SH-SY5Y (cell line): ENCODE measurements around the gene RXRA.

Experiments used
- GATA2 ChIP-seq: IDR thresholded peaks from 2 replicates; pipeline ENCODE4 v1.6.1; 2011; ENCODE audit warnings: mild to moderate bottlenecking, low read depth, low read length
- GATA3 ChIP-seq: IDR thresholded peaks from 2 replicates; pipeline ENCODE4 v1.6.1; 2011; ENCODE audit warnings: low read depth, mild to moderate bottlenecking, low read length, moderate library complexity

Gene RXRA

DNA sequence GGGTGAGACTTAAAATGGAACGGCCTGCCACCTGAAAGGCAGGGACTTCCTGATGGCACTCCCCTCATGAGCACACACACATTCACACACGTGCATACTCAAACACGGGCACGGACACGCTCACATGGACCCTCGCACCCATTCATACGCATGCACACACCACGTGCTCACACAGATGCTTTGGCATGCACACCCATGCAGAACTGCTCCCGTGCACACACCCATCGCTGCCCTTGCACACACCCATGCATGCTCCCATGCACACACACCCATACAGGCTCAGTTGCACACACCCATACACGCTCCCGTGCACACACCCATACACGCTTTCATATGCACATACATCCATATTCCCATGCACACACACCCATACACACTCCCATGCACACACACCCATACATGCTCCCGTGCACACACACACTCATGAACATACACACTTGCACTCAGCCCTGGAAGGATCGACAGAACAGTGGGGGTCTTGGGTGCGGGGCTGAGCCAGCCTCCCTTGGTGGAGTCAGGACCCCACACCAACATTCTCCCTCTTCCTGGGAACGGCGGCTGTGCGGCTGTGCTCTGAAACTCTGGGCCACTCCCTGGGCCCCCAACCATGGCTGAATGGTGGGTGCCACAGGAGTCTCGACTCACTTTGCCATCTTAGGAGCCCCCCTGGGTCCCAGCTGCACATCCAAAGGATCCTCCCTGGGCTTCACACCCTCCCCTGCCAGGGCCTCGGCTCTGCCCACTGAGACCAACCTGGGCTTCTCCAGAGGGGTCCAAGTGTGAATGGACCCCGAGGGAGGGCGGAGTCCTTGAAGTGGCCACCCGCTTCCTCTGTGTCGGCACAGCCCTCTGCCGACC lies 115.2 kb downstream of the RXRA start:
- TF ChIP-seq GATA3 (no peak), GATA2 (no peak)

DNA sequence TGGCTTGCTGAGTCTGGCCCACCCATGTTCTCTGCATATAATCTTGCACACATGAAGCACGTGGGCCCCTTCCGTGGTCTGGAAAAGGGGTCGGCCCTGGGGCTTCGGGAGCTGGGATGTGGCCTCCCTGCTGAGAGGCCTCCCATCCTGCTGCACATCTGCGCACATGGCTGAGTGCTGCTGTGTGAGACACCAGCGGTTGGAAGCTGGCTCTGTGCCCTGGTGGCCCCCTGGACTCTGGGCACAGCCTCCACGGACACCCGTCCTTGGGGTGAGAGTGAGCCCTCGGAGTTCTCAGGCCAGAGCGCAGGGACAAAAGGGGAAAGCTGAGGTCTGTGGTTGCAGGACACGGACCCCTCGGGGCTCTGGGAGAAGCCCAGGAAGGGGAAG lies 115.8 kb downstream of the RXRA start:
- TF ChIP-seq GATA3 (no peak), GATA2 (no peak)

DNA sequence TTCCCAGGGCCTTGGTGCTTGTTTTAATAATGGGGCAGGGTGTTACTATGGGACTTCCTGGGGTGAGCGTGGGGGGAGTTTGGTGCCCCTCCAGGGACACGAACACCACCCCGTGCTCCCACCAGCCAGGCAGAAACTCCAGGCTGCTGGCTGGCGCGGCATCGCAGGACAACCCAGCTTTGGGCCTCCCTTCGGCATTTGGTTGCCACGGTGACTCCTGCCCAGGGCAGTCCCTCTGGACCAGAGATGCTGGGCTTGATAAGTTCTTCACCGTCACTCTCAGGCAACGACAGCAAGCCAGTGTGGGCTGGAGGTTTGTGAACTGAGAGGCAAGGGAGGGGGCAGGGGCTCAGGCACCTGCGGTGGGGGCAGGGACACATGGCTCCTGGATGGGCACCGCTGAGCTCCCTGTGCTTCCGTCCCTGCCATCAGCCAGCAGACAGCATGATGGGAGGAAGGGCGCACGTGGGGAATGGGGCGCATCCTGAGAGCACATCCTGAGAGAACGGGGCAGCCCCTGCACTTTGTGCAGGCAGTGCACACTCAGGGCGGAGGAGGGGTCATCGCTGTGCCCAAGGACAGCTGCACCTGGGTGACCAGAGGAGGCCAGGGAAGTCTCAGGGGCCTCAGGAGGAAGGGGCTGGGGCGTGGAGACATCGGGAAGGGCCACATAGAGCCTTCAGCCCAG lies 116.4 kb downstream of the RXRA start:
- TF ChIP-seq GATA2 (peak; percentile 88), GATA3 (no peak)

DNA sequence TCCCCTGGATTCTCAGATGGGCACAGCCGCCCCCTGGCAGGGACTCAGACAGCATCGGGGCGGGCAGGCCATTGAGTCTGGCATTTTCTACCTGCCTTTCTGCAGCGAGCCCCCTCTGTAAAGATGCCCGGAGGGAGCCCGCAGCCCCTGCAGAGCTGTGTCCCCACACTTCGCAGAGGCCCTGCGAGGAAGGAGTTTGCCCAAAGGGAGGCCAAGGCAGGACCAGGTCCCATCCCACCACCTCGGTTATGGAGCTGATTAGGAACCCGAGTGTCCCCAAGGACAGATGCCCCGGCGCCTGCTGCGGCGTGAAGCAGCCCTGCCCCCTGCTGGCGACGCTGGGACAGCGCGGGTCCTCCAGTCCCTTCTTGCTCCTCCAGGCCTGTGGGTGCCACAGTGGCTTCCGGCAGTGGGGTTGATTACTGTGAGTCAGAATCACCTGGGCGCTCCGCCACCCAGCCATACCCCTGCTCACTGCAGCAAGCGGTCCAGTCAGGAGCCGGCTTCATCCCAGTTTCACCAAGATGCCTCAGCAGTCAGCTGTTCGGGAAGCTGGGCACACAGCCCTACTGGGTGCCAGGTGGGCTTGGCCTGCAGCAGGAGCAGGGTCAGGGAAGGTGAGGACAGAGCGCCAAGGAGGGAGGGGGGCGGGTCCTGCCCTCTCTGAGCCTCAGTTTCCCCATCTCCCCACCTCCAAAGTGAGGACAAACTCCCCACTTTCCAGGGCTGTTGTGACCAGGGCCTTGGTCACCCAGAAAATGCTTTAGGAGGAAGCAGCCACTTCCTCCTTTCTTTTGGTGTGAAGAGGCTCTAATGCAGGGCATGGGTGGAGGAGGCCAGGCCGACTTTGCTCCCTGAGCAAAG lies 117.2 kb downstream of the RXRA start:
- TF ChIP-seq GATA2, result no peak

DNA sequence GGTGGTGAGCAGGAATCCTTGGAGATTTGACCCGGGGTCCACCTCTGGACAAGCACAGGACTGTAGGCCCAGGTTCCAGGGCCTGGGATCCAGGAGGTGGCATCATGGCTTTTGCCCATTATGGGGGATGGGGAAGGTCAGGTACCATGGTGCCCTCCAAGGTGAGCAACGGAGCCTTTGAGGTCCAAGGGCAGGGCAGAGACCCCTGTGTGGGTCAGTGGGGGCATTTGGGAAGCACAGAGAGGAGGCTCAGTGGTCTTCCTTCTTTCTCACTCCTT lies 117.7 kb downstream of the RXRA start:
- no peak for TF ChIP-seq GATA2
- no peak for TF ChIP-seq GATA3

DNA sequence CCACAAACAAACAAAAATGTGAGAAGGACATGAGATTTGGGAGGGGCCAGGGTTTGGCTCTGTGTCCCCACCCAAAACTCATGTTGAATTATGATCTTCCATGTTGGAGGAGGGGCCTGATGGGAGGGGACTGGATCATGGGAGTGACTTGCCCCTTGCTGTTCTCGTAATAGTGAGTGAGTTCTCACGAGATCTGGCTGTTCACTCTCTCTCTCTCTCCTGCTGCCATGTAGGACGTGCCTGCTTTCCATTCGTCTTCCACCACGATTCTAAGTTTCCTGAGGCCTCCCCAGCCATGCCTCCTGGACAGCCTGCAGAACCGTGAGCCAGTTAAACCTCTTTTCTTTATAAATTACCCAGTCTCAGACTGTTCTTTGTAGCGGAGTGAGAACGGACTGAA lies 118.7 kb downstream of the RXRA start:
- TF ChIP-seq GATA2 (no peak), GATA3 (no peak)

DNA sequence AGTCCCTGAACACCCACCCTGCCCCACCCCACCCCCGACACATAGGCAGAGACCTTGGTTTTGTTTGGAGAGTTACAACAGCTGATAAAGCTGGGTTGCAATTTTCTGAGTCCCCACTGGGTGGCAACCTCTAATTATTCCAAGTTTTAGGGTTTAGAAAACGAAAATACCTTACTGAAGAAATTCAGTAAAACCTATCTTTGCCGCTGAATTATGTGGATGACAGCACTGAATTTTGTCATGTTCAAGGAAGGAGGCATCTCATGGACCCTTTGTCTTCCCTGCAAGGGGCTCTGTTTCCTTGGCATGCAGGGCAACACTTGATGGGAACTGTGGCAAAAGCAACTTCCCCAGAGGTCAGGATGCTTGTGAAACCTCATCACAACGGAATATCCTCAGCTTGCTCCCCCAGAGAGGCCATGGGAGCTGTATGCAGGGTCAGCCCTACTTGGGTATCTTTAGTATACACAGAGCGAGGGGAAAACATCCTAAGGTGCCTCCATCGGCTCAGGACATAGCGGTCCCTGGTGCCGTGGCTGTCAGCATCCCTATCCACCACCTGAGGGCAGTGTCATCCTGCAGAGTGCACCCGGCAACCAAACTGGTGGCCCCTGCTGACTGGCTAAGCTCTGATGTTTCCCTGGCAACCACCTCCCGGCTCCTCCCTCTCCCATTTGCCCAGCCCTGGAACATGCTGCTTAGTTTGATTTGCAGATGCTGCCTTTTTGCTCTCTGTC lies 123.1 kb downstream of the RXRA start:
- TF ChIP-seq GATA2, result no peak
- TF ChIP-seq GATA3, result no peak

DNA sequence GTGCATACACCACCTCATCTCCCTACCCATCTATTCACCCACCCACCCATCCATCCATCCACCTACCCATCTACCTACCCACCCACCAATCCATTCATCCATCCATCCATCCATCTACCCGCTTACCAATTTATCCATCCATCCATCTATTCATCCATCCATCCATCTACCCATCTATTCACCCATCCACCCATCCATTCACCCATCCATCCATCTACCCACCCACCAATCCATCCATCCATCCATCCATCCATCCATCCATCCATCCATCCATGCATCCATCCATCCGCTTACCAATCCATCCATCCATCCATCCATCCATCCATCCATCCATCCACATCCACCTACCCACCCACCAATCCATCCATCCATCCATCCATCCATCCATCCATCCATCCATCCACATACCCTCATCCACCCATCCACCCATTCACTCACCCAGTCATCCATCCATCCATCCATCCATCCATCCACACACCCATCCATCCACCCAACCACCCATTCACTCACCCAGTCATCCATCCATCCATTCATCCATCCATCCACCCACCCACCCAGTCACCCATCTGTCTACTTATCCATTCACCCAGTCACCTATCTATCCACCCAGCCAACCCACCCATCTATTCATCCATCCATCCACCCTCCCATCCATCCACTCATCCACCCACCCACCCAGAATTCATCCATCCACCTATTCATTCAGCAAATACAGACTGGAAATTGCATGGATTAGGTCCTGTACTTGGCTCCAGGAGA lies 125.6 kb downstream of the RXRA start:
- TF ChIP-seq GATA2 (no peak), GATA3 (no peak)

DNA sequence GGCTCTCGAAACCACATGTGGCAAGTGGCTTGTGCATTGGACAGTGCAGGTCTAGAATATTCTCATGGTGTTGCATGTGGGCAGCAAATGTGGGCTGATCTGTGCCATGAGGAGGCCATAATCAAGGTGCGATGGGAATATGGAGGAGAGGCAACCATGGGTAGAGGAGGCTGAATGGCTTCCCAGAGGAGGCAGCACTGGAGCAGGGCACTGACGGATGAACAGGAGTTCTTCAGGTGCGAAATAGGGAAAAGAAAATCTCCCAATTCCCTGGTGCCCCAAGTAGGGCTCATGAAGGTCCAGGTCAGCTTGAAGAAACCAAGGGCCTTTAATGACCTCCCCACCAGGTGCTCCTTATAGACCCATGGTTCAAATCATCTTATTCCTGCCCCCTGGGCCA lies 126.5 kb downstream of the RXRA start:
- TF ChIP-seq GATA3 (no peak), GATA2 (no peak)

DNA sequence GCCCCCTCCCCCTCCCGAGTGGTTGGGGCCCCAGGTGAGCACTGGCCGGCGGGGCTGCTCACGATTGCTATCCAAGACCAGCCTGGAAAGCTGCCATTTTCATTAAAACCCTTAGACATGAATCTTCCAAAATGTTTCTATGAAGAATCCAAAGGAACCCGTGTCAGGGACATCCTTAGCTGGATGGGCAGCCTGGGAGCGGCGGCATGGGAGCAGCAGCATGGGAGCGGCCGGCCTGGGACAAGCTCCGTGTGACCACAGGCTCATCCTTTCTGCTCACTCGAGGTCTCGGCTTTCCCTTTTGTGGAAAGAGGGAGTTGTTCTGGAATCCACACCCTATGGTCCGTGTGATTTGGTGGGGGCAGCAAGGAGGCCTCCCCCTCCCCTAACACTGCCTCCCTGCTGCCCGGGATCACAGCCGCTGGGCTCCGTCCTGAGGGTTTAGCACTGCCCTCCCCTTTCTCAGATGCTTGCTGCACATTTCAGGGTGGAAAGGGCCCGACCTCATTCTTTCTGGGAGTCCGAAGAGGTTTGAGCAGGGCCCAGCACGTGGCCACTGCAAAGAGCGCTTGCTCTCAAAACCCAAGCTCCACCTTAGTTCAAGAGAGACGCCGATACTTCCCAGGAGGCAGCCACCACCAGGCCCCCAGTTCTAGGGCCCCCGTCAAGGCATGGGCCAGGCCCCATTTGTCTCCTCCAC lies 127.7 kb downstream of the RXRA start:
- TF ChIP-seq GATA3 (no peak), GATA2 (no peak)

DNA sequence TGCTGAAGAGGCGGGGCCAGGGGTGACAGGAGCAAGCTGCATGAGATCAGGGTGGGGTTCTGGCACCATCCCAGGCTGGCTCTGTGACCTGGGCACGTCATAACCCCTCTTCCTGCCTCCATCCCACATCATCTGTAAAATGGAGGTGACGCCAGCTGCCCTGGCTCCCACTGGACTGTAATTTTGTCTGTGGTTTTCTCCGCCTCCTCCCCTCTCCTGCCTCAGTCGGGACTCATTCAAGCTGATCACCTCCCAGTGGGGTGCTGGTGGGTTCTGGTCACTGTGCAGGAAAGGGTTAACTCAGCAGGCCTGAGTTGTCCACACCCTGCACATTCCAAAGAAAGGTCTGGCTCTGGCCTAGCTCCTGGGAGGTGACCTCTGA lies 128.2 kb downstream of the RXRA start:
- TF ChIP-seq GATA3 (no peak), GATA2 (no peak)

DNA sequence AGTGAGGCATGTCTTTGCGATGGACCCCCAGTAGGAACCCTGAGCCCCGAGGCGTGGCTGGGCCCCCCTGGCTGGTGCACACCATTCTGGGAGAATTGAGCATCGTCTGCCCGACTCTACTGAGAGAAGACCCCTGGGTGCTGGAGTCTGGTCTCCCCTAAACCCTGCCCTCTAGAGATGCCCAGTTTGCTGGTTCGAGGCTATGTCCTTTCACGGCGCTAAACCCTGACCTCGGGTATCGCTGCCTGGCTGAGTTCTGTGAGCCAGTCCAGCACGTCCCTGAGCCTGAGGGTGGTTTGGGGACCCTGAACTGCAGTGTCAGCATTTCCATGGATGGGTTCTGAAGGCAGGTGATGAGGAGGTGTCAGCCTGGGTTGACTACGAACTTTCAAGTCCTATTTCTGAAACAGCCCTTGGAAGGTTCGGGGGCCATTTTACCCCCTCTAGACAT lies 128.8 kb downstream of the RXRA start:
- no peak for TF ChIP-seq GATA2
- no peak for TF ChIP-seq GATA3

DNA sequence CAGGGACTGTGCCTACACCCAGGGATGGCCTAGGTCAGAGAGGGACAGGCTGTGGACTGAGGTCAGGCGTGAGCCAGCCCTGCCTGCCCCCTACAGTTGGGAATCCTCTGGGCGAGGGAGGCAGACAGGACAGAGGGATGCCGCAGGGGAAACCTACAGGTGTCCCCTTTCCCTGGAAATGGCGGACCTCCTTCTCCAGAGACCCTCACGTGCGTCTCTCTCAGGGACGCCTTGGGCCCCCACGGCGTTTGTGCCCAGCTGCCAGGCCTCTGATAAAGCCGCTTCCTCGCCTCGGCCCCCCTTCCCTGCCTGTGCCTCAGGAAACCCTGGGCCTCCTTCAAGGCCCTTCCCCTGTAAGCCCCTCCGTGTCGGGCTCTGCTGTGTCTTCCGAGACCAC lies 129.3 kb downstream of the RXRA start:
- TF ChIP-seq GATA3 (no peak), GATA2 (no peak)

DNA sequence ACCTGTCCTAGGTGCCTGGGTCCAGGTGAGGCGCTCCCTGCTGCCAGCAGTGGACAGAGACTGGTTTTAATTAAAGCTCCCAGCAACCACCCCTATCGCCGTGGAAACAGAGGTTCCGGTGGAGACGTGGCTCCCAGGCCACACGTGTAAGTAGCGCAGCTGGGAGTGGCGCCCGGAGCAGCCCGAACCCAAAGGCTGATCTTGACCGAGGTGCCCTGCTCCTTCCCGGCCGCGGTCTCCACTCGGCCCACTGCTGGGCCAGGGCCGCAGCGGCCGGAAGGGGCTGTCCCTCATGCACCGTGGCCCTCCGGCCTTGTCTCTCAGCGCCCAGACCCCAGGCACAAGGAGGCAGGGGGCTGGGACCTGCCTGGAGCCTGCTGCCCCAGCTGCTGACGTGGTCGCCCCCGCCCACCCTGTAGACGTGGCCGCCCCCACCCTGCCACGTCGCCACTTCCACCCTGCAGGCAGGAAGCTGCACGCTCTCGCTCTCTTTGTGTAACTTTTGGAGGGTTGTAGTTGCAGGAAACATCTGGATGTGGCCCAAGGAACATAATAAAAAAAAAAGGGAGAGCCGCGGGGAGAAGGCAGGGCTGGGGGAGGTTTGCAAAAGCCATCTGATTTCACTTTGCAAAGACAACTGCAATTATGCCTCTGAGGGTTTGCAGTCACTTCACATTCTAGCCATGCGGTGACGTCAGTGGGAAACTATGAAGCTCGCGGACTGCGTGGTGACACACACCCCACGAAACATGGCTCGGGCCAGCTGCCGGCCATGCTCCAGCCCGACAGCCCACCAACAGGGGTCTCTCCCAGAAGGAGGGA lies 129.9 kb downstream of the RXRA start:
- TF ChIP-seq GATA3 (no peak), GATA2 (no peak)
